HCT116 (cell line): ENCODE data around the gene WDR72.
"Not testable (repeated sequence)": the region's sequence is repeated elsewhere in the genome, so short reads cannot be mapped to it uniquely, and the experiment has no call there.

ENCODE experiments used
- CEBPB ChIP-seq: IDR thresholded peaks from 2 replicates; pipeline ENCODE4 v1.6.1; 2012; ENCODE audit warnings: low read depth
- EZH2 ChIP-seq: fragments of 200-600 bp; sonication (generic); IDR thresholded peaks from 2 replicates; pipeline ENCODE4 v1.6.1; 2017; ENCODE audit warnings: antibody characterized with exemption, mixed run types
- EZH2phosphoT487 ChIP-seq: fragments of 200-600 bp; IDR thresholded peaks from 2 replicates; pipeline ENCODE4 v1.6.1; 2018; ENCODE audit warnings: antibody characterized with exemption, borderline replicate concordance
- JUND ChIP-seq: IDR thresholded peaks from 2 replicates; pipeline ENCODE4 v1.6.1; 2012
- POLR2A ChIP-seq: IDR thresholded peaks from 2 replicates; pipeline ENCODE4 v1.7.0; 2011; ENCODE audit warnings: borderline replicate concordance; ENCODE audit not compliant: insufficient read depth, insufficient read length; ENCODE audit errors: extremely low read depth
- POLR2AphosphoS5 ChIP-seq: IDR thresholded peaks from 2 replicates; pipeline ENCODE4 v1.6.1; 2011; ENCODE audit warnings: mild to moderate bottlenecking, low read depth, low read length, moderate library complexity
- RAD21 ChIP-seq: IDR thresholded peaks from 2 replicates; pipeline ENCODE4 v1.6.1; 2012; ENCODE audit warnings: low read depth, mild to moderate bottlenecking
- SP1 ChIP-seq: IDR thresholded peaks from 2 replicates; pipeline ENCODE4 v1.6.1; 2012; ENCODE audit warnings: low read depth
- TCF7L2 ChIP-seq: IDR thresholded peaks from 2 replicates; pipeline ENCODE4 v1.7.0; 2011; ENCODE audit warnings: borderline replicate concordance, inconsistent platforms; ENCODE audit not compliant: insufficient read depth, insufficient read length; ENCODE audit errors: extremely low read depth
- TF ChIP-seq, protein P1 (sequence below), 3 experiments: fragments of 200-600 bp in 1 of 3; sonication (generic) in 1 of 3; IDR thresholded peaks in 2 of 3; conservative IDR thresholded peaks in 1 of 3; 2 replicates each; pipeline ENCODE4 v1.5.1; 2012 to 2017; ENCODE audit warnings: low read depth in 2 of 3, low read length in 2 of 3, antibody characterized with exemption in 1 of 3, borderline replicate concordance in 1 of 3, control low read depth in 1 of 3, mild to moderate bottlenecking in 1 of 3, mixed read lengths in 1 of 3, mixed run types in 1 of 3, moderate library complexity in 1 of 3; ENCODE audit not compliant: insufficient read depth in 1 of 3
- TF ChIP-seq, protein P2 (sequence below): IDR thresholded peaks from 2 replicates; pipeline ENCODE4 v1.6.1; 2012; ENCODE audit warnings: low read depth
- TF ChIP-seq, protein P3 (sequence below): IDR thresholded peaks from 2 replicates; pipeline ENCODE4 v1.6.1; 2012
- TF ChIP-seq, protein P4 (sequence below): IDR thresholded peaks from 2 replicates; pipeline ENCODE4 v1.6.1; 2011; ENCODE audit warnings: mild to moderate bottlenecking, low read length, moderate library complexity; ENCODE audit not compliant: insufficient replicate concordance; ENCODE audit errors: extremely low read depth

DNA sequence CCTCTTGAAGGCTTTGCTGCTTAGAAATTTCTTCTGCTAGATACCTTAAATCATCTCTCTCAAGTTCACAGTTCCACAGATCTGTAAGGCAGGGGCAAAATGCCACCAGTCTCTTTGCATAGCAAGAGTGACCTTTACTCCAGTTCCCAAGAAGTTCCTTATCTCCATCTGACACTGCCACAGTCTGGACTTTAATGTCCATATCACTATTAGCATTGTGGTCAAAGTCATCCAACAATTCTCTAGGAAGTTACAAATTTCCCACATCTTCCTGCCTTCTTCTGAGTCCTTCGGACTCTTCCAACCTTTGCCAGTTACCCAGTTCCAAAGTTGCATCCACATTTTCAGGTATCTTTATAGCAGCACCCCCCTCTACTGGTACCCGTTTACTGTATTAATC is 25.8 kb upstream of the WDR72 start:
- TF ChIP-seq, protein P1, sequence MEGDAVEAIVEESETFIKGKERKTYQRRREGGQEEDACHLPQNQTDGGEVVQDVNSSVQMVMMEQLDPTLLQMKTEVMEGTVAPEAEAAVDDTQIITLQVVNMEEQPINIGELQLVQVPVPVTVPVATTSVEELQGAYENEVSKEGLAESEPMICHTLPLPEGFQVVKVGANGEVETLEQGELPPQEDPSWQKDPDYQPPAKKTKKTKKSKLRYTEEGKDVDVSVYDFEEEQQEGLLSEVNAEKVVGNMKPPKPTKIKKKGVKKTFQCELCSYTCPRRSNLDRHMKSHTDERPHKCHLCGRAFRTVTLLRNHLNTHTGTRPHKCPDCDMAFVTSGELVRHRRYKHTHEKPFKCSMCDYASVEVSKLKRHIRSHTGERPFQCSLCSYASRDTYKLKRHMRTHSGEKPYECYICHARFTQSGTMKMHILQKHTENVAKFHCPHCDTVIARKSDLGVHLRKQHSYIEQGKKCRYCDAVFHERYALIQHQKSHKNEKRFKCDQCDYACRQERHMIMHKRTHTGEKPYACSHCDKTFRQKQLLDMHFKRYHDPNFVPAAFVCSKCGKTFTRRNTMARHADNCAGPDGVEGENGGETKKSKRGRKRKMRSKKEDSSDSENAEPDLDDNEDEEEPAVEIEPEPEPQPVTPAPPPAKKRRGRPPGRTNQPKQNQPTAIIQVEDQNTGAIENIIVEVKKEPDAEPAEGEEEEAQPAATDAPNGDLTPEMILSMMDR (IDR thresholded peaks at IDR 0.05 in 2 of 3, conservative IDR thresholded peaks at IDR 0.05 in 1 of 3; ENCODE audit: borderline replicate concordance in 1 of 3, insufficient read depth in 1 of 3, low read depth in 2 of 3, low read length in 2 of 3), result not testable (repeated sequence)
- TF ChIP-seq JUND, POLR2AphosphoS5, EZH2phosphoT487, POLR2A, EZH2, RAD21, SP1, TCF7L2, CEBPB: not testable (repeated sequence)
- TF ChIP-seq, protein P2, sequence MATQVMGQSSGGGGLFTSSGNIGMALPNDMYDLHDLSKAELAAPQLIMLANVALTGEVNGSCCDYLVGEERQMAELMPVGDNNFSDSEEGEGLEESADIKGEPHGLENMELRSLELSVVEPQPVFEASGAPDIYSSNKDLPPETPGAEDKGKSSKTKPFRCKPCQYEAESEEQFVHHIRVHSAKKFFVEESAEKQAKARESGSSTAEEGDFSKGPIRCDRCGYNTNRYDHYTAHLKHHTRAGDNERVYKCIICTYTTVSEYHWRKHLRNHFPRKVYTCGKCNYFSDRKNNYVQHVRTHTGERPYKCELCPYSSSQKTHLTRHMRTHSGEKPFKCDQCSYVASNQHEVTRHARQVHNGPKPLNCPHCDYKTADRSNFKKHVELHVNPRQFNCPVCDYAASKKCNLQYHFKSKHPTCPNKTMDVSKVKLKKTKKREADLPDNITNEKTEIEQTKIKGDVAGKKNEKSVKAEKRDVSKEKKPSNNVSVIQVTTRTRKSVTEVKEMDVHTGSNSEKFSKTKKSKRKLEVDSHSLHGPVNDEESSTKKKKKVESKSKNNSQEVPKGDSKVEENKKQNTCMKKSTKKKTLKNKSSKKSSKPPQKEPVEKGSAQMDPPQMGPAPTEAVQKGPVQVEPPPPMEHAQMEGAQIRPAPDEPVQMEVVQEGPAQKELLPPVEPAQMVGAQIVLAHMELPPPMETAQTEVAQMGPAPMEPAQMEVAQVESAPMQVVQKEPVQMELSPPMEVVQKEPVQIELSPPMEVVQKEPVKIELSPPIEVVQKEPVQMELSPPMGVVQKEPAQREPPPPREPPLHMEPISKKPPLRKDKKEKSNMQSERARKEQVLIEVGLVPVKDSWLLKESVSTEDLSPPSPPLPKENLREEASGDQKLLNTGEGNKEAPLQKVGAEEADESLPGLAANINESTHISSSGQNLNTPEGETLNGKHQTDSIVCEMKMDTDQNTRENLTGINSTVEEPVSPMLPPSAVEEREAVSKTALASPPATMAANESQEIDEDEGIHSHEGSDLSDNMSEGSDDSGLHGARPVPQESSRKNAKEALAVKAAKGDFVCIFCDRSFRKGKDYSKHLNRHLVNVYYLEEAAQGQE, result not testable (repeated sequence)
- TF ChIP-seq, protein P3, sequence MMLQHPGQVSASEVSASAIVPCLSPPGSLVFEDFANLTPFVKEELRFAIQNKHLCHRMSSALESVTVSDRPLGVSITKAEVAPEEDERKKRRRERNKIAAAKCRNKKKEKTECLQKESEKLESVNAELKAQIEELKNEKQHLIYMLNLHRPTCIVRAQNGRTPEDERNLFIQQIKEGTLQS, result not testable (repeated sequence)
- TF ChIP-seq, protein P4, sequence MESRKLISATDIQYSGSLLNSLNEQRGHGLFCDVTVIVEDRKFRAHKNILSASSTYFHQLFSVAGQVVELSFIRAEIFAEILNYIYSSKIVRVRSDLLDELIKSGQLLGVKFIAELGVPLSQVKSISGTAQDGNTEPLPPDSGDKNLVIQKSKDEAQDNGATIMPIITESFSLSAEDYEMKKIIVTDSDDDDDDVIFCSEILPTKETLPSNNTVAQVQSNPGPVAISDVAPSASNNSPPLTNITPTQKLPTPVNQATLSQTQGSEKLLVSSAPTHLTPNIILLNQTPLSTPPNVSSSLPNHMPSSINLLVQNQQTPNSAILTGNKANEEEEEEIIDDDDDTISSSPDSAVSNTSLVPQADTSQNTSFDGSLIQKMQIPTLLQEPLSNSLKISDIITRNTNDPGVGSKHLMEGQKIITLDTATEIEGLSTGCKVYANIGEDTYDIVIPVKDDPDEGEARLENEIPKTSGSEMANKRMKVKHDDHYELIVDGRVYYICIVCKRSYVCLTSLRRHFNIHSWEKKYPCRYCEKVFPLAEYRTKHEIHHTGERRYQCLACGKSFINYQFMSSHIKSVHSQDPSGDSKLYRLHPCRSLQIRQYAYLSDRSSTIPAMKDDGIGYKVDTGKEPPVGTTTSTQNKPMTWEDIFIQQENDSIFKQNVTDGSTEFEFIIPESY, result not testable (repeated sequence)
